SK-MEL-5 (cell line): Measurements from ENCODE around the gene PEX5. TPM values are rescaled to one million over a fixed set of nuclear protein-coding genes. Genes with fewer than 3 reads are reported as not detected.
A peak's percentile ranks its signal among the peaks of the same experiment; 100 is the strongest.
"Not testable (repeated sequence)": the region's sequence is repeated elsewhere in the genome, so short reads cannot be mapped to it uniquely, and the experiment has no call there.

Source experiments
- DNase-seq: peaks from one replicate; pipeline ENCODE4 v3.0.0-alpha.2; 2016; ENCODE audit warnings: low read depth, low spot score
- in situ Hi-C: cut with HindIII; loops from 2 replicates; pipeline ENCODE4 v1.10.0; 2016; ENCODE audit warnings: low sequenced_read_pairs, high pct_unique_total_duplicates, low pct_unique_long_range_greater_than_20kb
- total RNA-seq: library from RNA; depleted of rRNA; stranded (reverse); fragments of >200 nt; shearing (Covaris generic); gene quantifications from 2 replicates; pipeline ENCODE4 v1.2.3, GENCODE V29; 2014

PEX5 gene
- total RNA-seq, 1 experiment from 2014 or later, result 23.7 TPM

GRCh38 chr12:7156259-7157197 lies 33.0 kb upstream of the PEX5 start:
- no peak for DNase-seq
- in situ Hi-C loops, result no loop called here

- DNase-seq, result no peak
- in situ Hi-C loops, result no loop called here
Observed at GRCh38 chr12:7157391-7157790, 32.1 kb upstream of the PEX5 start.

GRCh38 chr12:7158781-7159609 lies 30.5 kb upstream of the PEX5 start:
- in situ Hi-C loops, result no loop called here

GRCh38 chr12:7160183-7160582 lies 29.3 kb upstream of the PEX5 start:
- in situ Hi-C loops, result no loop called here

More at GRCh38 chr12:7158781-7159609, 30.5 kb upstream of the PEX5 start:
- no peak for DNase-seq

GRCh38 chr12:7161327-7161726 lies 28.2 kb upstream of the PEX5 start:
- in situ Hi-C loops, result no loop called here
- no peak for DNase-seq

More at GRCh38 chr12:7160183-7160582, 29.3 kb upstream of the PEX5 start:
- DNase-seq, result no peak

- DNase-seq, result no peak
- in situ Hi-C loops, result no loop called here
Observed at GRCh38 chr12:7161811-7162210, 27.7 kb upstream of the PEX5 start.

GRCh38 chr12:7162691-7163114 lies 26.8 kb upstream of the PEX5 start:
- peak; percentile 40 for DNase-seq
- in situ Hi-C loops, result no loop called here

GRCh38 chr12:7169951-7170350 lies 19.5 kb upstream of the PEX5 start:
- no peak for DNase-seq
- in situ Hi-C loops, result no loop called here

- in situ Hi-C loops, result no loop called here
- no peak for DNase-seq
Observed at GRCh38 chr12:7171854-7172253, 17.6 kb upstream of the PEX5 start.

- no peak for DNase-seq
- in situ Hi-C loops, result no loop called here
Observed at GRCh38 chr12:7175493-7175892, 14.0 kb upstream of the PEX5 start.

GRCh38 chr12:7176595-7176994 lies 12.9 kb upstream of the PEX5 start:
- DNase-seq, result no peak
- in situ Hi-C loops, result no loop called here

- peak; percentile 66 for DNase-seq
- in situ Hi-C loops, result no loop called here
Observed at GRCh38 chr12:7178481-7178880, 11.0 kb upstream of the PEX5 start.

- in situ Hi-C loops, result no loop called here
- peak; percentile 49 for DNase-seq
Observed at GRCh38 chr12:7180685-7181084, 8.8 kb upstream of the PEX5 start.

GRCh38 chr12:7186058-7186457 lies 3.4 kb upstream of the PEX5 start:
- DNase-seq, in situ Hi-C loops: not testable (repeated sequence)

- peak; percentile 79 for DNase-seq
- in situ Hi-C loops, result no loop called here
Observed at GRCh38 chr12:7188562-7189397, 706 bp upstream of the PEX5 start.

GRCh38 chr12:7190268-7191055 lies 976 bp downstream of the PEX5 start:
- in situ Hi-C loops, result no loop called here
- no peak for DNase-seq

- in situ Hi-C loops, result no loop called here
- DNase-seq, result no peak
Observed at GRCh38 chr12:7193674-7194073, 4.2 kb downstream of the PEX5 start.
